ENCODE results near the gene MORN5.

The MORN5 gene

DNA sequence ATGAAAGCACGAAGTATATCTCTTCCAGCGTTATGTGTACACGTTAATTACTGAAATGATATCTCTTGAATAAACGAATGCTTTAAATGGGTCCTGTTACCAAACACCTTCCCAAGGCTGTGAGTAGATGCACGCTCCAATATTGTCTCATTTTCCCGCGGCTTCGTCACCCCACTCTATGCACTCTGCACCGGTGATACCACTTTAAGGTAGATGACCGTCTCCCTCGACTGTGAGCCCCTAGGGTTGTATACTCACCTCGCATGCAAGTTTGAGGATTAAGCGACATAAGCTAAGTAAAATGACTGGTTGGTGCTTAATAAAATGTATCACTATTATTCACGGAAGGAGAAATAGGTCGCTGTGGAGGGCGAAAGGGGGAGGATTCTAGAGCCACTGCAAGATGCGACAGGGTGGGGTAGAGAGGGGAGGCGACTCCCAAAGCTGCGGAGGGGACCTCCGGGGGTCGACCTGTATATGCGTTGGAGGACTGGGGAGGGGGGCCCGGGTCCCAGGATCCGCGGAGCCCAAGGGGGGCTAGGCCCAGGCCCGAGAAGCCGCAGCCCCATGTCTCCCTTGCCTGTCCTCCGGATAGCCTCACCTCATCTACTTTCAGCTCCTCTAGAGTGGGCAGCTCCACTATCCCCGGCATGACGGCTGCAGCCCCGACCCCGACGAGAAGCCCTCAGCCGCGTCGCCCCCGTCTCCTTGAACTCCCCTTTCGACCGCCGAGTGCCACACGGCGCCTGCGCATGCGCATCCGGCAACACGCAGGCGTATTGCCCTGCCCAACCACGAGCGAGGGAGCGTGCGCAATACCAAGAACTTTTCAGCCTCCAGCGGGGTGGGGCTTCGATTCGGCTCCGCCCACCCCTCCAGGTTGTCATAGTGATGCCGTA lies at the start of gene MORN5, which contains the start of gene NDUFA8:
Gene MORN5, plus strand, starts transcription at position 883 of the 899 bp plus-strand sequence. CDS start 65 bp downstream, outside the sequence.
Gene NDUFA8, minus strand, starts transcription at position 754 of the 899 bp plus-strand sequence. Its CDS starts 102 bp downstream, at position 652.
- ATAC-seq, result peak; percentile 97
- TF ChIP-seq ZNF8 (CRISPR knock-in tag; IDR thresholded peaks at IDR 0.05), result no peak
- TF ChIP-seq TOX (CRISPR knock-in tag; IDR thresholded peaks at IDR 0.05; ENCODE audit: borderline replicate concordance), result no peak
- TF ChIP-seq POU6F1 (CRISPR knock-in tag; IDR thresholded peaks at IDR 0.05; ENCODE audit: borderline replicate concordance, low read depth), result no peak
- no peak for TF ChIP-seq GLIS3 (CRISPR knock-in tag; IDR thresholded peaks at IDR 0.05)
- no peak for TF ChIP-seq TCF4 (CRISPR knock-in tag; IDR thresholded peaks at IDR 0.05; ENCODE audit: borderline replicate concordance)
- TF ChIP-seq ARNTL (CRISPR knock-in tag; IDR thresholded peaks at IDR 0.05; ENCODE audit: borderline replicate concordance, low read depth), result no peak
- no peak for TF ChIP-seq ISL1 (CRISPR knock-in tag; IDR thresholded peaks at IDR 0.05)
- TF ChIP-seq ESRRG (CRISPR knock-in tag; IDR thresholded peaks at IDR 0.05), result no peak
- TF ChIP-seq BACH2 (CRISPR knock-in tag; IDR thresholded peaks at IDR 0.05; ENCODE audit: borderline replicate concordance), result no peak
- TF ChIP-seq PATZ1 (CRISPR knock-in tag; IDR thresholded peaks at IDR 0.05; ENCODE audit: borderline replicate concordance), result no peak
- no peak for TF ChIP-seq ZFP3 (CRISPR knock-in tag; IDR thresholded peaks at IDR 0.05)
- TF ChIP-seq ZNF70 (CRISPR knock-in tag; IDR thresholded peaks at IDR 0.05), result no peak
- no peak for TF ChIP-seq ZC3H10 (CRISPR knock-in tag; IDR thresholded peaks at IDR 0.05)
- no peak for TF ChIP-seq ZFP30 (CRISPR knock-in tag; IDR thresholded peaks at IDR 0.05)
- TF ChIP-seq RARB (CRISPR knock-in tag; IDR thresholded peaks at IDR 0.05), result no peak
- no peak for TF ChIP-seq ZNF565 (CRISPR knock-in tag; conservative IDR thresholded peaks at IDR 0.05; ENCODE audit: low read depth)
- TF ChIP-seq PPARA (CRISPR knock-in tag; IDR thresholded peaks at IDR 0.05; ENCODE audit: borderline replicate concordance), result no peak
- TF ChIP-seq CSDC2 (CRISPR knock-in tag; IDR thresholded peaks at IDR 0.05), result no peak

GRCh38 chr9:122110100-122110833 lies 49.4 kb upstream of the MORN5 start:
- no peak for ATAC-seq
- no peak for TF ChIP-seq ZNF565 (CRISPR knock-in tag; conservative IDR thresholded peaks at IDR 0.05; ENCODE audit: low read depth)
- TF ChIP-seq ZFP3 (CRISPR knock-in tag; IDR thresholded peaks at IDR 0.05), result no peak

- ATAC-seq, result no peak
- TF ChIP-seq PATZ1 (CRISPR knock-in tag; IDR thresholded peaks at IDR 0.05; ENCODE audit: borderline replicate concordance), result no peak
- no peak for TF ChIP-seq ZNF565 (CRISPR knock-in tag; conservative IDR thresholded peaks at IDR 0.05; ENCODE audit: low read depth)
- no peak for TF ChIP-seq ISL1 (CRISPR knock-in tag; IDR thresholded peaks at IDR 0.05)
- TF ChIP-seq TCF4 (CRISPR knock-in tag; IDR thresholded peaks at IDR 0.05; ENCODE audit: borderline replicate concordance), result no peak
- no peak for TF ChIP-seq CREB5 (CRISPR knock-in tag; IDR thresholded peaks at IDR 0.05; ENCODE audit: low read depth)
- no peak for TF ChIP-seq ZFP3 (CRISPR knock-in tag; IDR thresholded peaks at IDR 0.05)
- no peak for TF ChIP-seq PPARA (CRISPR knock-in tag; IDR thresholded peaks at IDR 0.05; ENCODE audit: borderline replicate concordance)
- no peak for TF ChIP-seq RARB (CRISPR knock-in tag; IDR thresholded peaks at IDR 0.05)
- no peak for TF ChIP-seq OSR1 (CRISPR knock-in tag; IDR thresholded peaks at IDR 0.05)
- TF ChIP-seq CSDC2 (CRISPR knock-in tag; IDR thresholded peaks at IDR 0.05), result no peak
- TF ChIP-seq TOX (CRISPR knock-in tag; IDR thresholded peaks at IDR 0.05; ENCODE audit: borderline replicate concordance), result no peak
- no peak for TF ChIP-seq ZC3H10 (CRISPR knock-in tag; IDR thresholded peaks at IDR 0.05)
- TF ChIP-seq CSRNP3 (CRISPR knock-in tag; IDR thresholded peaks at IDR 0.05), result no peak
- TF ChIP-seq ESRRG (CRISPR knock-in tag; IDR thresholded peaks at IDR 0.05), result no peak
- no peak for TF ChIP-seq GLIS3 (CRISPR knock-in tag; IDR thresholded peaks at IDR 0.05)
Observed at GRCh38 chr9:122111413-122112085, 48.2 kb upstream of the MORN5 start.

All from SK-N-SH treated with all-trans-retinoic acid at 6 μM for 48 hours (cell line).